ENCODE results near the gene PCNX2.

PCNX2 gene

GRCh38 chr1:233080286-233080685, 215.2 kb downstream of the PCNX2 start:
- no peak for DNase-seq (ENCODE audit: low read depth, low spot score)
- ChIA-PET CTCF (no interaction called here), POLR2A (no interaction called here)
- no peak for TF ChIP-seq CTCF (IDR thresholded peaks at IDR 0.05; ENCODE audit: insufficient read depth, low read length, missing control alignments)
- H3K4me3 ChIP-seq (ENCODE audit: low read depth, low read length), result no peak overlapping the region

DNA sequence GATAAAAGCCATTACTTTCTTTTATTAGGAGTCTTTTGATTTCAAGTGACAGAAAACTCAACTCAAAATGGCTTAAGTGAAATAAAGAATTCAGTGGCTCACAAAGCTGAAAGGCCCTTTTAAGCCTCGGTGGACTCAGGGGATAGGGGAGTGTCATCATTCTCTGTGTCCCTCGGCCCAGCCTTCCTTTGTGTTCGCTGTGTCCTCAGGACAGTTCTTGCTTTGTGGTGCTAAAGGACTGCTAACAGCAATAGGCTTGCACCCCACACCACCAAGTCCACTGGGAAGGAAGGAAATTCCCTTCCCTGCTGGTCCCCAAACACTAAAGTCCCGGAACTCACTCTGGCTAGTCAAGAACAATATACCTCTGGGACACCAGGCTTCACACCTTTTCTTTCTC, 216.0 kb downstream of the PCNX2 start:
- no peak overlapping the region for H3K4me3 ChIP-seq (ENCODE audit: low read depth, low read length)
- POLR2A ChIA-PET, result no interaction called here
- DNase-seq (ENCODE audit: low read depth, low spot score), result no peak
- CTCF ChIA-PET, result no interaction called here
- no peak for TF ChIP-seq CTCF (IDR thresholded peaks at IDR 0.05; ENCODE audit: insufficient read depth, low read length, missing control alignments)

- TF ChIP-seq CTCF (IDR thresholded peaks at IDR 0.05; ENCODE audit: insufficient read depth, low read length, missing control alignments), result no peak
- DNase-seq (ENCODE audit: low read depth, low spot score), result no peak
- ChIA-PET POLR2A (no interaction called here), CTCF (no interaction called here)
- H3K4me3 ChIP-seq (ENCODE audit: low read depth, low read length), result no peak overlapping the region
These were observed 217.1 kb downstream of the PCNX2 start for GRCh38 chr1:233078396-233078795.

DNA sequence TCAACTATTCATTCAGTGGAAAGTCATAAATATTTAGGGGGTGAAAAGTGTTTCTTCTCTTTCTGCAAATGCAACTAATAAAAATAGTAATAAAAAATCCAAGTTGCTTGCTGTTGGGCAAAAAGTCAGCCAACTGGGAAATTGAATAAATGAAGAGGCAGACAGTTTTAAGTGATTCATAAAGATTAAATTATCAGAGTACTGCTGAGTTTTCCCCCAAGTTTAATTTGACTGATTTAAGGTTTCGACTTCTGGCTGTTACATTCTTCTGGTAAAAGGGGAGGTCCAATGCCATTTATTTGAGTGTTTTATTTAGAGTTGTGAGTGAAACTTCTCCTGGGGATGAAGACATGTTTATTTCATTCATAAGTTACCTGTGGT, 219.6 kb downstream of the PCNX2 start:
- no peak for DNase-seq (ENCODE audit: low read depth, low spot score)
- ChIA-PET CTCF (no interaction called here), POLR2A (interaction anchor here (1.5 kb wide), 1 partner anchor 37 kb away, joined by 18 read pairs; no protein-coding TSS in a partner anchor)
- H3K4me3 ChIP-seq (ENCODE audit: low read depth, low read length), result no peak overlapping the region
- TF ChIP-seq CTCF (IDR thresholded peaks at IDR 0.05; ENCODE audit: insufficient read depth, low read length, missing control alignments), result no peak

GRCh38 chr1:233066087-233066486, 229.4 kb downstream of the PCNX2 start:
- ChIA-PET CTCF (no interaction called here), POLR2A (no interaction called here)
- H3K4me3 ChIP-seq (ENCODE audit: low read depth, low read length), result no peak overlapping the region
- no peak for DNase-seq (ENCODE audit: low read depth, low spot score)
- no peak for TF ChIP-seq CTCF (IDR thresholded peaks at IDR 0.05; ENCODE audit: insufficient read depth, low read length, missing control alignments)

DNA sequence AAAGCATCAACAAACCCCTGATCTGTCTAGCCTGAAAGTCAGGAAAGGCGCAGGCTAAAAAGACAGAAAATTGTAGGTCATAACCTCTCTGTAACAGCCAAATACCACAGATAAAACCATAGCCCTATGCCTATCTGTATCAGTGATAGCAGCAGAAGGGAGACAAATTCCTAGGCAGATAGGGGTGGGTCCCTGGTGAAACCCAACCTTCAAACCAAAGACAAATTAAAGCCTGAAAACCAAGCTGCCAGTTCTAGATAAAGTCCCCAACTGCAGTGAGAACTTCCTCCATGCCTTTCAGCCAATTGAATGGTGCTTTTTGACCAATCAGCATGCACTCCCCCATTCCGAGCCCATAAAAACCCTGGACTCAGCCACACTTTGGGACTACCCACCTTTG, 229.8 kb downstream of the PCNX2 start:
- POLR2A ChIA-PET, result no interaction called here
- CTCF ChIA-PET, result no interaction called here
- no peak overlapping the region for H3K4me3 ChIP-seq (ENCODE audit: low read depth, low read length)
- no peak for TF ChIP-seq CTCF (IDR thresholded peaks at IDR 0.05; ENCODE audit: insufficient read depth, low read length, missing control alignments)
- DNase-seq (ENCODE audit: low read depth, low spot score), result no peak

Measured in AG04449 (cell line).